ENCODE data around the gene IRF2.

GRCh38 chr4:184424993-184425758, 49.2 kb downstream of the IRF2 start:
- TF ChIP-seq CTCF (IDR thresholded peaks at IDR 0.05) (no peak), POLR2AphosphoS5 (IDR thresholded peaks at IDR 0.05) (no peak), POLR2A (IDR thresholded peaks at IDR 0.05; ENCODE audit: low read depth) (no peak)
